Liver (tissue), 9 donors: ENCODE data around the gene TNFAIP1. TPM values are rescaled to one million over a fixed set of nuclear protein-coding genes. Genes with fewer than 3 reads are reported as not detected.

Experiments
- DNase-seq: peaks from one replicate; pipeline ENCODE4 v3.0.0-alpha.2; 2017; ENCODE audit warnings: low spot score
- H3K27ac ChIP-seq, 2 donors: one replicate each; pipeline ENCODE4 v1.7.0; 2013; ENCODE audit warnings: inconsistent platforms in 2 of 2, low read length in 2 of 2, control low read depth in 1 of 2, low read depth in 1 of 2, mild to moderate bottlenecking in 1 of 2
- H3K27me3 ChIP-seq, 4 donors: one replicate each; pipeline versions ENCODE4 v1.6.1 to v1.7.0; 2013; ENCODE audit warnings: low read length in 3 of 4, inconsistent platforms in 1 of 4, mild to moderate bottlenecking in 1 of 4, moderate library complexity in 1 of 4; ENCODE audit not compliant: control insufficient read depth in 4 of 4, insufficient read depth in 4 of 4
- H3K36me3 ChIP-seq, 4 donors: one replicate each; pipeline versions ENCODE4 v1.6.1 to v1.7.0; 2013; ENCODE audit warnings: low read length in 3 of 4, mild to moderate bottlenecking in 3 of 4, low read depth in 1 of 4, moderate library complexity in 1 of 4; ENCODE audit not compliant: control insufficient read depth in 4 of 4, insufficient read depth in 3 of 4
- H3K4me1 ChIP-seq, 4 donors: one replicate each; pipeline versions ENCODE4 v1.6.1 to v1.7.0; 2013; ENCODE audit warnings: low read length in 3 of 4, mild to moderate bottlenecking in 3 of 4, moderate library complexity in 1 of 4; ENCODE audit not compliant: control insufficient read depth in 4 of 4, insufficient read depth in 4 of 4
- H3K4me3 ChIP-seq, 3 donors: one replicate each; pipeline versions ENCODE4 v1.6.1 to v1.7.0; 2013; ENCODE audit warnings: low read length in 3 of 3, control low read depth in 1 of 3, low read depth in 1 of 3, mild to moderate bottlenecking in 1 of 3
- H3K9ac ChIP-seq, 2 donors: one replicate each; pipeline ENCODE4 v1.7.0; 2013; ENCODE audit warnings: low read length in 2 of 2, mild to moderate bottlenecking in 2 of 2, moderate library complexity in 2 of 2, control low read depth in 1 of 2, low read depth in 1 of 2
- H3K9me3 ChIP-seq, 4 donors: one replicate each; pipeline versions ENCODE4 v1.6.1 to v1.7.0; 2013; ENCODE audit warnings: low read length in 3 of 4; ENCODE audit not compliant: control insufficient read depth in 4 of 4
- EGR1 ChIP-seq, 2 donors: IDR thresholded peaks; 2 replicates each; pipeline ENCODE4 v1.6.1; 2016 to 2018; ENCODE audit warnings: antibody characterized with exemption in 2 of 2, low read depth in 2 of 2
- FOXA1 ChIP-seq: IDR thresholded peaks from 2 replicates; pipeline ENCODE4 v1.6.1; 2016; ENCODE audit warnings: antibody characterized with exemption
- FOXA2 ChIP-seq: IDR thresholded peaks from 2 replicates; pipeline ENCODE4 v1.6.1; 2016; ENCODE audit warnings: antibody characterized with exemption
- GABPA ChIP-seq, 2 donors: IDR thresholded peaks in 1 of 2; conservative IDR thresholded peaks in 1 of 2; 2 replicates each; pipeline ENCODE4 v1.6.1; 2016; ENCODE audit warnings: antibody characterized with exemption in 2 of 2, mild to moderate bottlenecking in 1 of 2, moderate library complexity in 1 of 2
- HNF4A ChIP-seq, 2 donors: conservative IDR thresholded peaks; 2 replicates each; pipeline ENCODE4 v1.6.1; 2016; ENCODE audit warnings: antibody characterized with exemption in 2 of 2, mild to moderate bottlenecking in 2 of 2
- HNF4G ChIP-seq: IDR thresholded peaks from 2 replicates; pipeline ENCODE4 v1.6.1; 2016; ENCODE audit warnings: antibody characterized with exemption
- JUND ChIP-seq, 2 donors: IDR thresholded peaks; 2 replicates each; pipeline ENCODE4 v1.6.1; 2016; ENCODE audit warnings: antibody characterized with exemption in 2 of 2
- NR2F2 ChIP-seq: IDR thresholded peaks from 2 replicates; pipeline ENCODE4 v1.6.1; 2016; ENCODE audit warnings: antibody characterized with exemption
- RAD21 ChIP-seq, 2 donors: IDR thresholded peaks; 2 replicates each; pipeline ENCODE4 v1.6.1; 2016; ENCODE audit warnings: antibody characterized with exemption in 2 of 2, mild to moderate bottlenecking in 2 of 2
- REST ChIP-seq: IDR thresholded peaks from 2 replicates; pipeline ENCODE4 v1.6.1; 2016; ENCODE audit warnings: antibody characterized with exemption, mild to moderate bottlenecking
- SP1 ChIP-seq: IDR thresholded peaks from 2 replicates; pipeline ENCODE4 v1.6.1; 2018; ENCODE audit warnings: antibody characterized with exemption, mild to moderate bottlenecking
- TAF1 ChIP-seq: conservative IDR thresholded peaks from 2 replicates; pipeline ENCODE4 v1.6.1; 2016; ENCODE audit warnings: antibody characterized with exemption, mild to moderate bottlenecking
- YY1 ChIP-seq: IDR thresholded peaks from 2 replicates; pipeline ENCODE4 v1.6.1; 2016; ENCODE audit warnings: antibody characterized with exemption, mild to moderate bottlenecking
- WGBS: extraction: QIAGEN DNeasy Blood & Tissue Kit; methylation state at CpG from one replicate; pipeline ENCODE4 v1.1.7; 2013; 5-methylcytosine and 5-hydroxymethylcytosine counted together
- polyA plus RNA-seq, 2 donors: library from polyadenylated mRNA; stranded (reverse) in 1 of 2; unstranded in 1 of 2; fragments of 200-250 nt in 1 of 2; fragments of >200 nt in 1 of 2; fragmentation: Nextera tagmentation in 1 of 2; extraction: Ambion mirVana in 1 of 2; gene quantifications; one replicate each; pipeline versions ENCODE4 v1.2.1 to v1.2.3, GENCODE V29; 2013 to 2015
- total RNA-seq, 2 donors: library from RNA; depleted of rRNA; stranded (reverse); fragments of >200 nt; gene quantifications; one replicate each; pipeline ENCODE4 v1.2.3, GENCODE V29; 2014
- TF ChIP-seq, protein P1 (sequence below): fragments of 150-350 bp; IDR thresholded peaks from 2 replicates; pipeline ENCODE4 v1.5.1; 2017; ENCODE audit warnings: improper control_type of control experiment, low read depth, low read length; ENCODE audit not compliant: missing input control
- TF ChIP-seq, protein P2 (sequence below): IDR thresholded peaks from 2 replicates; pipeline ENCODE4 v1.6.1; 2016; ENCODE audit warnings: antibody characterized with exemption
- donor health status: healthy.
- donor health status: healthy.
- donor health status: healthy.
- donor health status: healthy.
- donor health status: healthy.

Gene TNFAIP1
- total and polyA plus RNA-seq, 4 donors: 11.7 to 31.7 (median 19.6) TPM

DNA sequence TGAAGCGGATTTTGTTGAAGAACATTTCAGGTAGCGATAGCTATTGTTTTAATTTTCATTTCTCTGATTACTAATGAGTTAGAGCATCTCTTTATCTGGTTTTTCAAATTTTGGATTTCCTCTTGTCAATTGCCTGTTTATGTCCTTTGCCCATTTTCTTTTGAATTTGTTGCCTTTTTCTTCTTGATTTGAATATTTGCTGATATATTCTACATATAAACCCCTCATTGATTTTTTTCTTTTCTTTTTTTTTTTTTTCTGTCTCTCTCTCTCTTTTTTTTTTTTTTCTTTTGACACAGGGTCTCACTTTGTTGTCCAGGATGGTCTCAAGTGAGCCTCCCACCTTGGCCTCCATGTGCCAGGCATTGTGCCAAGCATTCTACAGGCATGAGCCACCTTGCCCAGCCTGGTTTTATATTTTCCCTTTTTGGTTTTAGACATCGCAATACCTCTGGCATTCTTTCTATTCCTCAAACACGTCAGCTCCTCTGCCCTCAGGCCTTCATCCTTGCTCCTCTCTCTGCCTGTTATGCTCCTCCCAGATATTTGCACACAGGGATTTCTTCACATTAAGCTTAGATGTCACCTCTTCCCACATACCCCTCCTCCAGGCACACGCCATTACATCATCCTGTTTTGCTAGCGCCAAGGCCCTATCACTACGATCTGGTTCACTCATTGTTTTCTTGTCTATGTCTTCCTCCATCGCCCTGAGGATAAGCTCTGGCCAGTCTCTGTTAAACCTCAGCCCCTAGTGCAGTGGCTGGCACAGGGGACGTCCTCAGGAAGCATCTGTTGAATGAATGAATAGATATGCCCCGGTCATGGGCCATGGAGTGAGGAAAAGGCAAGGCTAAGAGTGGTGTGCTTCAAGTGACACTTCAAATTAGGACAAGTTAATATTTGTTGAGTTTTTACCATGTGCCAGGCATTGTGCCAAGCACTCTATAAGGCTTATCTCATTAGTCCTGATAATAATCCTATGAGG is 44.5 kb downstream of the TNFAIP1 start:
- H3K9me3 ChIP-seq: no peaks in the 10 kb centered on the region
- no peaks in the 10 kb centered on the region for H3K36me3 ChIP-seq
- DNase-seq: no peak
- no peaks in the 10 kb centered on the region for H3K27me3 ChIP-seq
- TF ChIP-seq HNF4A (conservative IDR thresholded peaks at IDR 0.05) (peak in 1 of 2 donors; percentile 10), RAD21 (IDR thresholded peaks at IDR 0.05) (no peak)
- 74% methylated on average over 10 of the region's 10 CpGs for WGBS
- no peak overlapping the region for H3K4me3 ChIP-seq
- H3K27ac ChIP-seq: no peak overlapping the region
- H3K9ac ChIP-seq: no peak overlapping the region
- peaks cover 0 to 21% (median 11%) of the 10 kb centered on the region in 4 donors for H3K4me1 ChIP-seq

GRCh38 chr17:28381141-28381825 is 45.7 kb downstream of the TNFAIP1 start:
- H3K9me3 ChIP-seq: no peaks in the 10 kb centered on the region
- peaks cover 0 to 21% (median 11%) of the 10 kb centered on the region in 4 donors for H3K4me1 ChIP-seq
- 24% methylated on average over 72 of the region's 72 CpGs for WGBS
- no peaks in the 10 kb centered on the region for H3K27me3 ChIP-seq
- H3K36me3 ChIP-seq: no peaks in the 10 kb centered on the region
- TF ChIP-seq NR2F2 (no peak), HNF4A (conservative IDR thresholded peaks at IDR 0.05) (peak in 1 of 2 donors; percentile 27), FOXA2 (no peak), TAF1 (no peak), RAD21 (IDR thresholded peaks at IDR 0.05) (peak; percentile 70 to 79), HNF4G (no peak), SP1 (no peak)
- TF ChIP-seq, protein P1, sequence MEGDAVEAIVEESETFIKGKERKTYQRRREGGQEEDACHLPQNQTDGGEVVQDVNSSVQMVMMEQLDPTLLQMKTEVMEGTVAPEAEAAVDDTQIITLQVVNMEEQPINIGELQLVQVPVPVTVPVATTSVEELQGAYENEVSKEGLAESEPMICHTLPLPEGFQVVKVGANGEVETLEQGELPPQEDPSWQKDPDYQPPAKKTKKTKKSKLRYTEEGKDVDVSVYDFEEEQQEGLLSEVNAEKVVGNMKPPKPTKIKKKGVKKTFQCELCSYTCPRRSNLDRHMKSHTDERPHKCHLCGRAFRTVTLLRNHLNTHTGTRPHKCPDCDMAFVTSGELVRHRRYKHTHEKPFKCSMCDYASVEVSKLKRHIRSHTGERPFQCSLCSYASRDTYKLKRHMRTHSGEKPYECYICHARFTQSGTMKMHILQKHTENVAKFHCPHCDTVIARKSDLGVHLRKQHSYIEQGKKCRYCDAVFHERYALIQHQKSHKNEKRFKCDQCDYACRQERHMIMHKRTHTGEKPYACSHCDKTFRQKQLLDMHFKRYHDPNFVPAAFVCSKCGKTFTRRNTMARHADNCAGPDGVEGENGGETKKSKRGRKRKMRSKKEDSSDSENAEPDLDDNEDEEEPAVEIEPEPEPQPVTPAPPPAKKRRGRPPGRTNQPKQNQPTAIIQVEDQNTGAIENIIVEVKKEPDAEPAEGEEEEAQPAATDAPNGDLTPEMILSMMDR: peak; percentile 42
- H3K4me3 ChIP-seq: peak overlapping the region in 2 of 3 donors; percentile 37 to 38
- no peak overlapping the region for H3K9ac ChIP-seq
- no peak for DNase-seq
- no peak overlapping the region for H3K27ac ChIP-seq

- H3K27ac ChIP-seq: peak overlapping the region; percentile 4 to 33
- H3K9ac ChIP-seq: no peak overlapping the region
- 16% methylated on average over 56 of the region's 56 CpGs for WGBS
- peak overlapping the region; percentile 50 to 72 (median 60) for H3K4me3 ChIP-seq
- no peak for DNase-seq
- no peaks in the 10 kb centered on the region for H3K27me3 ChIP-seq
- H3K4me1 ChIP-seq: peaks cover 0 to 21% (median 11%) of the 10 kb centered on the region in 4 donors
- no peaks in the 10 kb centered on the region for H3K9me3 ChIP-seq
- peaks cover 0 to 6% (median 2%) of the 10 kb centered on the region in 4 donors for H3K36me3 ChIP-seq
- TF ChIP-seq HNF4G (no peak), YY1 (peak; percentile 41), NR2F2 (no peak), GABPA (IDR thresholded peaks at IDR 0.05 in 1 of 2, conservative IDR thresholded peaks at IDR 0.05 in 1 of 2) (peak in 1 of 2 donors; percentile 69), FOXA1 (no peak), FOXA2 (no peak), RAD21 (IDR thresholded peaks at IDR 0.05) (peak in 1 of 2 donors; percentile 39), HNF4A (conservative IDR thresholded peaks at IDR 0.05) (peak; percentile 34 to 59), EGR1 (IDR thresholded peaks at IDR 0.05; ENCODE audit: low read depth in 2 of 2) (no peak), JUND (IDR thresholded peaks at IDR 0.05) (no peak), SP1 (peak; percentile 35), REST (peak; percentile 51)
- TF ChIP-seq, protein P2, sequence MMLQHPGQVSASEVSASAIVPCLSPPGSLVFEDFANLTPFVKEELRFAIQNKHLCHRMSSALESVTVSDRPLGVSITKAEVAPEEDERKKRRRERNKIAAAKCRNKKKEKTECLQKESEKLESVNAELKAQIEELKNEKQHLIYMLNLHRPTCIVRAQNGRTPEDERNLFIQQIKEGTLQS: no peak
- TF ChIP-seq, protein P1: no peak
Observed at GRCh38 chr17:28384281-28385036, 48.9 kb downstream of the TNFAIP1 start.
